ENCODE results near the gene TIE1.

Gene TIE1

GRCh38 chr1:43340559-43340958, 39.8 kb downstream of the TIE1 start:
- no peak for DNase-seq

- DNase-seq = no peak
Observed at GRCh38 chr1:43344267-43344850, 43.6 kb downstream of the TIE1 start.

- DNase-seq = no peak
Observed at GRCh38 chr1:43345120-43345519, 44.3 kb downstream of the TIE1 start.

GRCh38 chr1:43346636-43347035, 45.9 kb downstream of the TIE1 start:
- no peak for DNase-seq

DNA sequence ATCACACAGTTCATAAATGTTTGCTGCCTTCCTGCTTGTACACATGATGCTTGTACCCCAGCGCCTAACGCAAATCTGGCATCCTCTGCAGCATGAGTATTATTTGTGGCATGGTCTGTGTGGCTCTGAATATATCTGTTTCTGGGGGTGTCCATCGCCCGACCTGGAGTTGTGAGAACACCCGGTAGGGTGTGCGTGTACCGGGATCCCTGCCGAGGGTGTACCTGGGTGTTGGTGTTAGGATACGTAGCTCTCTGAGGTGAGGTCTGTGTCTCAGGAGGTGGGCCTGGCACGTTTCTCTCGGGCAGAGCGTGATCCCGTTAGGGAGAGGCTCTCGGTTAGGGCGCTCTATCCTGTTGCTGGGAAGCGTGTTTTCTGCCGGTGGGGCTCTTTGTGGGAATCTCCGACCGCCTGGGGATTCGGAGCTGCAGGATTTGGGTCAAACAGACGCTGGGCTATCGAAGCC, 47.6 kb downstream of the TIE1 start:
- DNase-seq = peak; percentile 43 to 47

DNA sequence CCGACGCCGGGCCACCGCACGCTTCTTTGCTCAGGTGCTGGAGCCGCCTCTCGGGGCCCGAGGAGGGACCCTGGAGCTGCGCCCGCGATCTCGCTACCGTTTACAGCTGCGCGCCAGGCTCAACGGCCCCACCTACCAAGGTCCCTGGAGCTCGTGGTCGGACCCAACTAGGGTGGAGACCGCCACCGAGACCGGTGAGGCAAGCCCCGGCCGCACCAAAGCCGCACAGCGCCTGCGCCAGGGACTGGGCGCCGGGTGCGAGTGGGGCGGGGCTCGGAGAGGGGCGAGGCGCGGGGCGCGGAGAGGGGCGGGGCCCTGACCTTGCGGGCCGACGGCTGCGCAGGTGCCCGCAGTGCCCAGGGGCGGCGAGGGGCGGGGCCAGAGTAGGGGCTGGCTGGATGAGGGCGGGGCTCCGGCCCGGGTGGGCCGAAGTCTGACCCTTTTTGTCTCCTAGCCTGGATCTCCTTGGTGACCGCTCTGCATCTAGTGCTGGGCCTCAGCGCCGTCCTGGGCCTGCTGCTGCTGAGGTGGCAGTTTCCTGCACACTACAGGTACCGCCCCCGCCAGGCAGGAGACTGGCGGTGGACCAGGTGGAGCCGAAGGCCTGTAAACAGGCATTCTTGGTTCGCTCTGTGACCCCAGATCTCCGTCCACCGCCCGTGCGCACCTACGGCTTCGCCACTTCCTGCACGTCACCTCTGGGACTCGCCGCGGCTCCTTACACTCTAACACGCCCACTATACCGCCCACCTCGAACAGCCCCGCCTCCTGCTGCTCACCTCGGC, 48.2 kb downstream of the TIE1 start:
- DNase-seq = peak; percentile 86 to 90

- DNase-seq = peak in 1 of 2 experiments; percentile 10
Observed at GRCh38 chr1:43349594-43350306, 49.0 kb downstream of the TIE1 start.

- no peak for DNase-seq
Observed at GRCh38 chr1:43350976-43351375, 50.2 kb downstream of the TIE1 start.

GRCh38 chr1:43351421-43352350, 50.9 kb downstream of the TIE1 start:
- DNase-seq = no peak

DNA sequence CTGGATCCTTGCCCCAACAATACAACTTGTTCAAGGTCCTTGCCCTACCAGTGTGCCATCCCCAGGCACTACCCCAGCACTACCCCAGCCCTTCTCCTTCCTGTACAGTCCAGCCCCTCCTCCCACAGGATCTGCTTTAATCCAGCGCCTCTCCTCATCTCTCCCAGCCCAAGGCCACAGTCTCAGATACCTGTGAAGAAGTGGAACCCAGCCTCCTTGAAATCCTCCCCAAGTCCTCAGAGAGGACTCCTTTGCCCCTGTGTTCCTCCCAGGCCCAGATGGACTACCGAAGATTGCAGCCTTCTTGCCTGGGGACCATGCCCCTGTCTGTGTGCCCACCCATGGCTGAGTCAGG, 51.5 kb downstream of the TIE1 start:
- DNase-seq = no peak

DNA sequence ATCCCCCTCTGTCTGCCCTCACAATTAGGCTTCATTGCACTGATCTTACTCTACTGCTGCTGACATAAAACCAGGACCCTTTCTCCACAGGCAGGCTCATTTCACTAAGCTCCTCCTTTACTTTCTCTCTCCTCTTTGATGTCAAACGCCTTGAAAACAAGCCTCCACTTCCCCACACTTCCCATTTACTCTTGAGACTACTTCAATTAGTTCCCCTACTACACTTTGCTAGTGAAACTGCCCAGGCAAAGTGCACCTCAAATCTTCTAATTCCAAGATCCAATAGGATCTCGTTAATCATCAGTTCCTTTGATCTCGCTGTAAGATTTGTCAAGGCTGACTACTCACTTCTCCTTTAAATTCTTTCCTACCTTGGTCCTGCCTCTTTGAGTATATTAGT, 52.1 kb downstream of the TIE1 start:
- DNase-seq = no peak

DNA sequence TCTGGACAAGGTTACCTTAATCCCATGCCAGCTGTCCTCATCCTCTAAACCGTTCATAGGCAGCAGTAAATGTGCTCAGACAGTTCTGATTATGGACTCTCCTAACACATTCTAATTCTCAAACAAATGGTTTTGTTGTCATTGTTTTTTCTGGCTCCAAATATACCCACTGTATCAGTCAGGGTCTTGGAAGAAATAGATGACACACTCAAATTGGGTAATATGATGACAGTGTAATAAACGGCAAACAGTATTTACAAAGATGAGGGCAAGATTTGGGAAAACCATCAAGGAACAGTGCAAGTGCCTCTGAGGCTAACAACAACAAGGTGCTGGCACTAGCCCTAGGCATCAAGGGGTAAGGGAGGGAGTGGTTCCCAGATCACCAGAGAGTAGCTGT, 53.7 kb downstream of the TIE1 start:
- DNase-seq = no peak

DNA sequence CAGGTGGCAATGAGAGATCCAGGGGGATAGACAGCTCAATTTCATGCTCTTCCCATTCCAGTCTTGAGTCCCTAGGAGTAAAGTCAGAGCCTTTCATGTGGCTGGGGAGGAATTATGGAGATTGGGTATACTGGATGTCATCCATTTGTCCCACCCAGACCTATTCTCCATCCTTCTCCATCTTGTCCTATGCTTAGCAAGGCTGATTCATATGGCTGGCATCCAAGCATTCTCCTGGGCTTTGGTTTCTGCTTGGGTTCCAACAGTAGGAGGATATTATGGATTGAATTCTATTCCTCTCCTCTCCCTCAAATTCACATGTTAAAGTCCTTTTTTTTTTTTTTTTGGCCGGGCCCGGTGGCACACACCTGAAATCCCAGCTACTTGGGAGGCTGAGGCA, 54.2 kb downstream of the TIE1 start:
- no peak for DNase-seq

GRCh38 chr1:43357251-43357650, 56.5 kb downstream of the TIE1 start:
- DNase-seq = no peak

DNA sequence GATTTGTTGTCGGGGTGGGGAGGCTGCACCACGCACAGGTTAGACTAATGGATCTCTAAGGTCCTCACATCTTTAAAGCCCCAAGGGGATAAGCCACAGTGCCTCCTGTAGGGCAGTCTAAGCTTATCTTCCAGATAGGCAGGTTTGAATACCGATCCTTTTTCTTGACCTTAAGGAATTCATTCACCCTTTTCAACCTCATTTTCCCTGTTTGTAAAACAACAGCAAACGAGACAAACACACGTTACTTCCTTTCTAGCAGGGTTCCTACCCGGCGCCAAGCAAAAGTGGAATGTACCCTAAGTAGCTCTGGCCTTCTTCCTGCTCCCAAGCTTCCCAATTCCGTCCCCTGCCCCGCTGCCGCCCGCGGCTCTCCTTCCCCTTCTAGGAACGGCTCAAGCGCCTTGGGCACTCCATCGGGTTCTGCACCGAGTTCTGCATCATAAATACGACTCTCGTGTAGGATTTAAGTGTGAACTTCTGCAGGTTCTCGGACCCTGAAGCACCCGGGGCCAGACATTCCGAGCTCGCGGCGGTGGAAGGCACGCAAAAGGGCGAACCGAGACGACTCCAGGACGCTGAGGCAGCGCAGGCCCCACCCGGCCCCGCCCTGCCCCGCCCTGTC, 57.5 kb downstream of the TIE1 start:
- peak; percentile 9 to 45 for DNase-seq

- DNase-seq = peak; percentile 96 to 97
Observed at GRCh38 chr1:43358746-43359693, 58.2 kb downstream of the TIE1 start, which contains the start of gene CDC20. CDC20 (plus strand) TSS chr1:43358981; CDS start chr1:43359216, 235 bp downstream.

- DNase-seq = no peak
Observed at GRCh38 chr1:43359696-43360095, 58.9 kb downstream of the TIE1 start.

DNA sequence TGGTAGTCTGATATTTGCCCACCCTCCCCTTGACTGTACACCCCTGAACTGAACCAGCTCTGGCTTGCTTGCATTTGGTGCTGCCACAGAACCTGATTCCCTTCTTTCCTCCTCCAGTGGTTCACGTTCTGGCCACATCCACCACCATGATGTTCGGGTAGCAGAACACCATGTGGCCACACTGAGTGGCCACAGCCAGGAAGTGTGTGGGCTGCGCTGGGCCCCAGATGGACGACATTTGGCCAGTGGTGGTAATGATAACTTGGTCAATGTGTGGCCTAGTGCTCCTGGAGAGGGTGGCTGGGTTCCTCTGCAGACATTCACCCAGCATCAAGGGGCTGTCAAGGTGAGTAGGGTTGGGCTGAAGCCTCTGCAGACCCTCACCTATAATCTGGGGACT, 59.8 kb downstream of the TIE1 start:
- DNase-seq = no peak

DNA sequence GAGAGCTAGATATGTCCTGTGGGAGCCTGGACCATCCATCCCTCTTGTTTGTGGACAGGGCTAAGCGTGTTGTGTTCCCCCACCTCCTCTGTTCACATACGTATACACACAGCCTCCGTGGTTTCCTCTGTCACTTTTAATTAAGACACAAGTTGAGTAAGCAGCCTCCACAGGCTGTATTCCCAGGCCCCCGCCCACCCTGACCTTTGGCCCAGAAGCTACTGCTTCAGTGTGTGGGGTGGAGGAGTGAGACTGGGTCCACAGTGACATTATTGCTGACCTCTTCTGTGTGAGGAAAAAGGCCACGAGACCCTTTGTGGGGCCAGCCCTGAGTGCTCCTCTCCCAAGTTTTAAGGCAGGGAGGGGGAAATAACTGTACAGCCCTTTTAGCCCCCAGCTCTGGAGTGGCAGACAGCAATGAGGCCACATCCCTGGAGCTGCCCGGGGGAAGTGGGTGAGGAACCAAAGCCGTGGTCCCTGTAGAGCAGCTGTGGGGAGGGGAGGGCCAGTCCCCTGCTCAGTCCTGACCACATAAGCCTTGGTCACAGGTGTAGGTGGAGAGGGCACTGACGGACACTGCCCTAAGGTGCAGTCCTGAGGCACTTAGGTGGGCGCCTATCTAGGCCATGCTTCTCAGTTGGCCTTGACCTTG, 62.6 kb downstream of the TIE1 start:
- DNase-seq = no peak

DNA sequence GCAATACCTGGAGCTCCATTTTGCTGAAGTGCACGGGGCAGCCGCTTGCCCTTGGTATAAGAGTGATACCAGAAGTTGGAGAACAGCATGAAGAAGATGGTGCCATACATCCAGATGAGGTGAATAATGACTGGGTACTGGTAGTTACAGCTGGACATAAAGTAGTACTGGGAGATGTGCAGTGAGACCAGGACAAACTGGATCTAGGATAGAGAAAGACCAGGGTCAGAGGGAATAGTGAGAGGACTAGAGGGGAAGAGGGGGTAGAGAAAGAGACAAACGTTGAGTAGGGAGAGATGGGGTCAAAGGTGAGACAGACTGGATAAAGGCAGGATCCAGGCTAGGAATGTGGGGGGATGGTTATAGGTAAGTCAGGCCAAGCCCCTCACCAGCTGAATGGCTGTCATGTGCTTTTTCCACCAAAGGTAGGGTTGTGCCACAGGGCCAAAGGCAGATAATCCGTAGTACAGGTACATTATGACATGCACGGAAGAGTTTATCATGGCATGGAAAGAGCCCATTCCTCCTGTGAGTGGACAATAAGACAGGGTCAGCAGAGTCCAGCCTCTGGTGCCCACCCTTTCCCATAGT, 63.2 kb downstream of the TIE1 start:
- DNase-seq = no peak

Measured in NCI-H1930 (cell line).